ENCODE measurements around the gene KLK15. TPM values are rescaled to one million over a fixed set of nuclear protein-coding genes. Genes with fewer than 3 reads are reported as not detected.

The KLK15 gene
- total and polyA plus RNA-seq, 10 of the 15 experiments (the other 5 are each of a cell fraction or from before 2014, with no cell fraction given): 0.04 to 0.08 TPM; not detected in 8

- TF ChIP-seq ZBTB11 (CRISPR knock-in tag; IDR thresholded peaks at IDR 0.05) (no peak), SMC3 (IDR thresholded peaks at IDR 0.05; ENCODE audit: borderline replicate concordance, low read length) (no peak; the same call in none of the 2 replicates), SREBF2 (IDR thresholded peaks at IDR 0.05; ENCODE audit: low read length) (no peak), NRF1 (conservative IDR thresholded peaks at IDR 0.05; ENCODE audit: low read depth, low read length) (no peak), E4F1 (IDR thresholded peaks at IDR 0.05; ENCODE audit: borderline replicate concordance, partially characterized antibody) (peak; percentile 84), E2F4 (IDR thresholded peaks at IDR 0.05; ENCODE audit: low read depth, low read length) (peak; percentile 89), HDGF (IDR thresholded peaks at IDR 0.05) (peak; percentile 52; the same call in 1 of the 2 replicates), FOXK2 (IDR thresholded peaks at IDR 0.05) (peak; percentile 47), KAT2A (conservative IDR thresholded peaks at IDR 0.05; ENCODE audit: control insufficient read depth, low read depth, low read length) (no peak), FOXM1 (IDR thresholded peaks at IDR 0.05; ENCODE audit: low read depth, low read length) (peak; percentile 66; the same call in 1 of the 2 replicates), MTA2 (IDR thresholded peaks at IDR 0.05; ENCODE audit: low read depth) (peak; percentile 50; the same call in 1 of the 2 replicates), CHD4 (IDR thresholded peaks at IDR 0.05) (no peak), POLR2AphosphoS5 (IDR thresholded peaks at IDR 0.05; ENCODE audit: low read length) (peak; percentile 100), ZNF384 (IDR thresholded peaks at IDR 0.05; ENCODE audit: borderline replicate concordance, low read depth, low read length) (no peak), ZNF274 (IDR thresholded peaks at IDR 0.05; ENCODE audit: insufficient read depth, insufficient read length) (no peak), ZBTB33 (IDR thresholded peaks at IDR 0.05) (peak; percentile 96), SUPT20H (IDR thresholded peaks at IDR 0.05; ENCODE audit: borderline replicate concordance, control insufficient read depth, low read depth, low read length) (no peak), DPF2 (IDR thresholded peaks at IDR 0.05) (peak; percentile 87), LARP7 (IDR thresholded peaks at IDR 0.05) (peak; percentile 91), TCF12 (IDR thresholded peaks at IDR 0.05; ENCODE audit: low read depth, low read length) (peak; percentile 63), MEF2B (IDR thresholded peaks at IDR 0.05; ENCODE audit: partially characterized antibody, poor library complexity, severe bottlenecking) (peak; percentile 81), ZZZ3 (IDR thresholded peaks at IDR 0.05; ENCODE audit: control insufficient read depth, insufficient read length, low read depth) (no peak)
Measured at GRCh38 chr19:50804420-50805272, 28.7 kb downstream of the KLK15 start (continued).
